Neural crest cell (in vitro differentiated cells): ENCODE data around the gene EID2B. TPM values are rescaled to one million over a fixed set of nuclear protein-coding genes. Genes with fewer than 3 reads are reported as not detected.

Experiments used
- DNase-seq: peaks from one replicate; pipeline ENCODE4 v3.0.0; 2021; ENCODE audit warnings: low read depth, mixed read lengths, low spot score
- H3K27ac Mint-ChIP-seq: one replicate; pipeline ENCODE4 v1.8.0; 2021; ENCODE audit warnings: mild to moderate bottlenecking, mixed read lengths; ENCODE audit not compliant: unreplicated experiment
- H3K27me3 Mint-ChIP-seq: 2 replicates; pipeline ENCODE4 v1.8.0; 2021; ENCODE audit warnings: low read depth, mild to moderate bottlenecking, mixed read lengths
- H3K36me3 Mint-ChIP-seq: 2 replicates; pipeline ENCODE4 v1.8.0; 2021; ENCODE audit warnings: low read depth, mild to moderate bottlenecking, mixed read lengths
- H3K4me1 Mint-ChIP-seq: 2 replicates; pipeline ENCODE4 v1.8.0; 2021; ENCODE audit warnings: mixed read lengths
- H3K4me3 Mint-ChIP-seq: one replicate; pipeline ENCODE4 v1.8.0; 2021; ENCODE audit warnings: mild to moderate bottlenecking, mixed read lengths
- H3K9me3 Mint-ChIP-seq: 2 replicates; pipeline ENCODE4 v1.8.0; 2021; ENCODE audit warnings: mixed read lengths
- CTCF ChIP-seq: fragments of 200-600 bp; sonication (generic); conservative IDR thresholded peaks from 2 replicates; pipeline ENCODE4 v1.5.0; 2021; ENCODE audit warnings: antibody characterized with exemption, mild to moderate bottlenecking
- total RNA-seq: library from RNA; stranded (reverse); gene quantifications from 2 replicates; pipeline ENCODE4 v1.2.1, GENCODE V29; 2021

Gene EID2B
- total RNA-seq, 1 donor from 2014 or later = 7.7 TPM

GRCh38 chr19:39558624-39559117 is 26.0 kb upstream of the EID2B start:
- Mint-ChIP-seq H3K9me3 (no peaks in the 10 kb centered on the region), H3K4me3 (no peak overlapping the region), H3K27ac (no peak overlapping the region), H3K36me3 (no peaks in the 10 kb centered on the region), H3K4me1 (peaks cover 4% of the 10 kb centered on the region), H3K27me3 (peaks cover 84% of the 10 kb centered on the region)
- TF ChIP-seq CTCF = no peak
- DNase-seq = no peak

- TF ChIP-seq CTCF = no peak
- H3K4me1 Mint-ChIP-seq = peaks cover 4% of the 10 kb centered on the region
- H3K9me3 Mint-ChIP-seq = no peaks in the 10 kb centered on the region
- H3K4me3 Mint-ChIP-seq = no peak overlapping the region
- no peak for DNase-seq
- H3K27ac Mint-ChIP-seq = no peak overlapping the region
- H3K27me3 Mint-ChIP-seq = peaks cover 84% of the 10 kb centered on the region
- no peaks in the 10 kb centered on the region for H3K36me3 Mint-ChIP-seq
Observed at GRCh38 chr19:39557811-39558623, 25.4 kb upstream of the EID2B start.

GRCh38 chr19:39555883-39556282 is 23.2 kb upstream of the EID2B start:
- Mint-ChIP-seq H3K27ac (no peak overlapping the region), H3K4me3 (no peak overlapping the region), H3K9me3 (no peaks in the 10 kb centered on the region), H3K4me1 (no peaks in the 10 kb centered on the region), H3K36me3 (no peaks in the 10 kb centered on the region), H3K27me3 (peaks cover 80% of the 10 kb centered on the region)
- no peak for TF ChIP-seq CTCF
- DNase-seq = no peak

GRCh38 chr19:39554701-39555311 is 22.2 kb upstream of the EID2B start:
- H3K4me1 Mint-ChIP-seq = no peaks in the 10 kb centered on the region
- TF ChIP-seq CTCF = no peak
- H3K27me3 Mint-ChIP-seq = peaks cover 70% of the 10 kb centered on the region
- no peak overlapping the region for H3K4me3 Mint-ChIP-seq
- no peak for DNase-seq
- no peaks in the 10 kb centered on the region for H3K36me3 Mint-ChIP-seq
- no peaks in the 10 kb centered on the region for H3K9me3 Mint-ChIP-seq
- no peak overlapping the region for H3K27ac Mint-ChIP-seq

- peaks cover 58% of the 10 kb centered on the region for H3K27me3 Mint-ChIP-seq
- no peak overlapping the region for H3K27ac Mint-ChIP-seq
- H3K4me1 Mint-ChIP-seq = no peaks in the 10 kb centered on the region
- DNase-seq = no peak
- no peaks in the 10 kb centered on the region for H3K9me3 Mint-ChIP-seq
- H3K36me3 Mint-ChIP-seq = no peaks in the 10 kb centered on the region
- no peak for TF ChIP-seq CTCF
- H3K4me3 Mint-ChIP-seq = no peak overlapping the region
Observed at GRCh38 chr19:39553082-39553652, 20.5 kb upstream of the EID2B start.
